Ishikawa (cell line): ENCODE measurements around the gene DCC.

Experiments
- CEBPB ChIP-seq: IDR thresholded peaks from 2 replicates; pipeline ENCODE4 v1.6.1; 2012
- CREB1 ChIP-seq: IDR thresholded peaks from 2 replicates; pipeline ENCODE4 v1.6.1; 2012; ENCODE audit warnings: low read depth
- EGR1 ChIP-seq: IDR thresholded peaks from 2 replicates; pipeline ENCODE4 v1.6.1; 2012
- EP300 ChIP-seq: IDR thresholded peaks from 2 replicates; pipeline ENCODE4 v1.6.1; 2012; ENCODE audit warnings: borderline replicate concordance
- FOXM1 ChIP-seq: IDR thresholded peaks from 2 replicates; pipeline ENCODE4 v1.6.1; 2012; ENCODE audit warnings: low read depth, borderline replicate concordance
- MAX ChIP-seq: IDR thresholded peaks from 2 replicates; pipeline ENCODE4 v1.6.1; 2012
- NFIC ChIP-seq: IDR thresholded peaks from 2 replicates; pipeline ENCODE4 v1.6.1; 2012
- RAD21 ChIP-seq: IDR thresholded peaks from 2 replicates; pipeline ENCODE4 v1.6.1; 2012; ENCODE audit warnings: low read depth
- REST ChIP-seq: IDR thresholded peaks from 2 replicates; pipeline ENCODE4 v1.6.1; 2012; ENCODE audit warnings: low read depth, mild to moderate bottlenecking
- TAF1 ChIP-seq: IDR thresholded peaks from 2 replicates; pipeline ENCODE4 v1.6.1; 2012; ENCODE audit warnings: low read depth, mild to moderate bottlenecking
- TCF12 ChIP-seq: IDR thresholded peaks from 2 replicates; pipeline ENCODE4 v1.6.1; 2012; ENCODE audit warnings: low read depth
- TEAD4 ChIP-seq: IDR thresholded peaks from 2 replicates; pipeline ENCODE4 v1.6.1; 2012
- USF1 ChIP-seq: IDR thresholded peaks from 2 replicates; pipeline ENCODE4 v1.6.1; 2012
- YY1 ChIP-seq: IDR thresholded peaks from 2 replicates; pipeline ENCODE4 v1.6.1; 2012; ENCODE audit warnings: low read depth
- ZBTB7A ChIP-seq: IDR thresholded peaks from 2 replicates; pipeline ENCODE4 v1.6.1; 2012; ENCODE audit warnings: low read depth

DCC gene

GRCh38 chr18:53443831-53444230 lies 1103.8 kb downstream of the DCC start:
- no peak for TF ChIP-seq ZBTB7A
- TF ChIP-seq YY1: no peak
- TF ChIP-seq FOXM1: no peak
- TF ChIP-seq REST: no peak
- no peak for TF ChIP-seq TEAD4
- no peak for TF ChIP-seq RAD21
- no peak for TF ChIP-seq CREB1
- no peak for TF ChIP-seq TAF1
- no peak for TF ChIP-seq CEBPB
- no peak for TF ChIP-seq EGR1
- TF ChIP-seq MAX: no peak
- no peak for TF ChIP-seq USF1
- TF ChIP-seq NFIC: no peak
- no peak for TF ChIP-seq TCF12
- no peak for TF ChIP-seq EP300

- TF ChIP-seq RAD21: no peak
- TF ChIP-seq NFIC: no peak
- no peak for TF ChIP-seq CREB1
- no peak for TF ChIP-seq TEAD4
- TF ChIP-seq FOXM1: no peak
Measured at GRCh38 chr18:53451902-53452301, 1111.9 kb downstream of the DCC start.

- TF ChIP-seq TEAD4 (no peak), REST (no peak), TAF1 (no peak), MAX (no peak), NFIC (no peak), CREB1 (no peak), EP300 (no peak), FOXM1 (no peak), RAD21 (no peak), CEBPB (no peak), USF1 (no peak)
Measured at GRCh38 chr18:53457068-53457467, 1117.1 kb downstream of the DCC start.

- TF ChIP-seq MAX: no peak
- TF ChIP-seq TAF1: no peak
- no peak for TF ChIP-seq CREB1
- TF ChIP-seq EP300: no peak
- no peak for TF ChIP-seq ZBTB7A
- TF ChIP-seq REST: no peak
- no peak for TF ChIP-seq RAD21
- TF ChIP-seq YY1: no peak
- no peak for TF ChIP-seq EGR1
- no peak for TF ChIP-seq FOXM1
- no peak for TF ChIP-seq NFIC
- TF ChIP-seq CEBPB: no peak
- no peak for TF ChIP-seq TCF12
- no peak for TF ChIP-seq USF1
- TF ChIP-seq TEAD4: no peak
Measured at GRCh38 chr18:53458268-53458667, 1118.3 kb downstream of the DCC start.
